Fibroblast of villous mesenchyme (primary cell): ENCODE measurements around the gene IP6K2. TPM values are rescaled to one million over a fixed set of nuclear protein-coding genes. Genes with fewer than 3 reads are reported as not detected.

ENCODE experiments used
- DNase-seq: peaks from one replicate; pipeline ENCODE4 v3.0.0-alpha.2; 2010; ENCODE audit warnings: low read depth
- H3K4me3 ChIP-seq: 2 replicates; pipeline ENCODE4 v1.5.1; 2011; ENCODE audit warnings: low read depth, mild to moderate bottlenecking, low read length
- total RNA-seq: library from RNA; depleted of rRNA; stranded (reverse); fragments of >200 nt; gene quantifications from 2 replicates; pipeline ENCODE4 v1.2.3, GENCODE V29; 2012
- TF ChIP-seq, protein P1 (sequence below): IDR thresholded peaks from 2 replicates; pipeline ENCODE4 v1.5.1; 2012; ENCODE audit warnings: low read depth, mild to moderate bottlenecking, low read length; ENCODE audit not compliant: insufficient read depth

The IP6K2 gene
- total RNA-seq, 1 donor = 55.7 TPM

- no peak for DNase-seq
- TF ChIP-seq, protein P1, sequence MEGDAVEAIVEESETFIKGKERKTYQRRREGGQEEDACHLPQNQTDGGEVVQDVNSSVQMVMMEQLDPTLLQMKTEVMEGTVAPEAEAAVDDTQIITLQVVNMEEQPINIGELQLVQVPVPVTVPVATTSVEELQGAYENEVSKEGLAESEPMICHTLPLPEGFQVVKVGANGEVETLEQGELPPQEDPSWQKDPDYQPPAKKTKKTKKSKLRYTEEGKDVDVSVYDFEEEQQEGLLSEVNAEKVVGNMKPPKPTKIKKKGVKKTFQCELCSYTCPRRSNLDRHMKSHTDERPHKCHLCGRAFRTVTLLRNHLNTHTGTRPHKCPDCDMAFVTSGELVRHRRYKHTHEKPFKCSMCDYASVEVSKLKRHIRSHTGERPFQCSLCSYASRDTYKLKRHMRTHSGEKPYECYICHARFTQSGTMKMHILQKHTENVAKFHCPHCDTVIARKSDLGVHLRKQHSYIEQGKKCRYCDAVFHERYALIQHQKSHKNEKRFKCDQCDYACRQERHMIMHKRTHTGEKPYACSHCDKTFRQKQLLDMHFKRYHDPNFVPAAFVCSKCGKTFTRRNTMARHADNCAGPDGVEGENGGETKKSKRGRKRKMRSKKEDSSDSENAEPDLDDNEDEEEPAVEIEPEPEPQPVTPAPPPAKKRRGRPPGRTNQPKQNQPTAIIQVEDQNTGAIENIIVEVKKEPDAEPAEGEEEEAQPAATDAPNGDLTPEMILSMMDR = no peak
Observed at GRCh38 chr3:48702320-48702920, 14.6 kb downstream of the IP6K2 start.

DNA sequence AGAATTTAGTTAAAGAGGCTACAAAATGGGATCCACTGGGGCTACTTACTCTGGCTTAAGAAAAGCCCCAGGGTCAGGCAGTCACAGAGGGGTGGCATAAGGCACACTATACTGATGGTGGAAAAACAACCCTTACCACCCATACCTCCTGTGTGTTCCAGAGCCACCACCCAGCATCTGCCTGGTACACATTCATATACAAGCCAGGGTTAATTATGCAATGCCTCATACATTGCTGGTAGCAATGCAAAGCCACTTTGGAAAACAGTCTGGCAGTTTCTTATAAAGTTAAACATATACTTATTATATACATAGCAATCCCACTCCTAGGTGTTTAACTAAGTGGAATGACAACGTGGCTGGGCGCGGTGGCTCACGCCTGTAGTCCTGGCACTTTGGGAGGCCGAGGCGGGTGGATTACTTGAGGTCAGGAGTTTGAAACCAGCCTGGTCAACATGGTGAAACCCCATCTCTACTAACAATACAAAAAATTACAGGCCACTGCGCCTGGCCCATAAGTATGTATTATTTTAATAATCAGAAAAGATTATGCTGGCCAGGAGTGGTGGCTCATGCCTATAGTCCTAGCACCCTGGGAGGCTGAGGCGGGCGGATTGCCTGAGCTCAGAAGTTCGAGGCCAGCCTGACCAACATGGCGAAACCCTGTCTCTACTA lies 16.2 kb downstream of the IP6K2 start:
- no peak for DNase-seq
- TF ChIP-seq, protein P1 = no peak
- no peak overlapping the region for H3K4me3 ChIP-seq

More at GRCh38 chr3:48702320-48702920, 14.6 kb downstream of the IP6K2 start:
- no peak overlapping the region for H3K4me3 ChIP-seq

DNA sequence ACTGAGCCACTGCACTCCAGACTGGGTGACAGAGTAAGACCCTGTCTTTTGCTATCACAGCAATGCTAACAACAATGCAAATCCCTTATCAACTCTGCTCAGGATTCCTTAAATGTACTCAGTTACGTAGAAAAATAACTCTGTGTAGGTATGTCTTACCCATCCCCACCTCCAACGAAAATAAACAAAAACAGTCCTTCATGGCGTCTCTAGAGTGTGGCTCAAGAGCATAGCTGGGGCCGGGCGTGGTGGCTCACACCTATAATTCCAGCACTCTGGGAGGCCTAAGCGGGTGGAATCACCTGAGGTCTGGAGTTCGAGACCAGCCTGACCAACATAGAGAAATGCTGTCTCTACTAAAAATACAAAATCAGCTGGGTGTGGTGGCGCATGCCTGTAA lies 18.1 kb downstream of the IP6K2 start:
- no peak for DNase-seq
- TF ChIP-seq, protein P1 = no peak
- no peak overlapping the region for H3K4me3 ChIP-seq

- no peak overlapping the region for H3K4me3 ChIP-seq
- TF ChIP-seq, protein P1 = no peak
- DNase-seq = no peak
Observed at GRCh38 chr3:48697952-48698351, 19.1 kb downstream of the IP6K2 start.

GRCh38 chr3:48696601-48697000 lies 20.4 kb downstream of the IP6K2 start:
- no peak for DNase-seq
- no peak overlapping the region for H3K4me3 ChIP-seq
- TF ChIP-seq, protein P1 = no peak

DNA sequence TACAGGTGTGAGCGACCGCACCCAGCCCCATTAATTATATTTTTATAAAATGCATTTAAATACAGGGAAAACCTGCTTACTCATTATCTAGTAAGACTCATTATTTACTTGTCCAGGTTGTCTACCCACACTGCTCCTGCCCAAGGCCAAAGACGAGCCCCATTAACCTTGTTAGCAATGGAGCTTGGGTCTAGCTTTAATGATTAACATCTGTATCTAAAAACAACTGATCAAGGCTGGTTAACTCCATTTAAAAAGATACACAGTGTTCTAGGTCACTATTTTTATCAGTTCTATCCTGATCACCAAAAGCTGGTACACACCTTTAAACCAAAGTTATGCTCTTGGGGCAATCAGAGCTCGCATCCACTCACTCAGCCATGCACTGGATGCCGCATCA lies 20.9 kb downstream of the IP6K2 start:
- DNase-seq = no peak
- no peak overlapping the region for H3K4me3 ChIP-seq
- TF ChIP-seq, protein P1 = no peak
